H9 (cell line): Measurements from ENCODE around the gene HSPBP1. TPM values are rescaled to one million over a fixed set of nuclear protein-coding genes. Genes with fewer than 3 reads are reported as not detected.

ENCODE experiments used
- DNase-seq: peaks from one replicate; pipeline ENCODE4 v3.0.0-alpha.2; 2017
- H2AFZ ChIP-seq: one replicate; pipeline ENCODE4 v1.6.1; 2013; ENCODE audit warnings: mild to moderate bottlenecking, low read length, control low read depth, moderate library complexity
- H2AK5ac ChIP-seq: 2 replicates; pipeline ENCODE4 v1.6.1; 2013; ENCODE audit warnings: low read length, control low read depth, mixed read lengths; ENCODE audit not compliant: insufficient read length
- H2BK120ac ChIP-seq: one replicate; pipeline ENCODE4 v1.6.1; 2013; ENCODE audit warnings: low read depth, mild to moderate bottlenecking, low read length, control low read depth, inconsistent platforms; ENCODE audit not compliant: poor library complexity, severe bottlenecking
- H2BK12ac ChIP-seq: 2 replicates; pipeline ENCODE4 v1.6.1; 2013; ENCODE audit warnings: low read length, control low read depth, mixed read lengths, low read depth; ENCODE audit not compliant: insufficient read length
- H2BK15ac ChIP-seq: 2 replicates; pipeline ENCODE4 v1.6.1; 2013; ENCODE audit warnings: low read depth, low read length, control low read depth
- H2BK20ac ChIP-seq: one replicate; pipeline ENCODE4 v1.6.1; 2013; ENCODE audit warnings: low read depth, mild to moderate bottlenecking, low read length, control low read depth, inconsistent platforms; ENCODE audit not compliant: poor library complexity, severe bottlenecking
- H2BK5ac ChIP-seq: 2 replicates; pipeline ENCODE4 v1.6.1; 2013; ENCODE audit warnings: low read length, control low read depth, mixed read lengths; ENCODE audit not compliant: insufficient read length
- H3K14ac ChIP-seq: 2 replicates; pipeline ENCODE4 v1.6.1; 2013; ENCODE audit warnings: low read length, control low read depth; ENCODE audit not compliant: insufficient read depth
- H3K18ac ChIP-seq: 2 replicates; pipeline ENCODE4 v1.6.1; 2013; ENCODE audit warnings: low read depth, mild to moderate bottlenecking, mixed read lengths, low read length, control low read depth; ENCODE audit not compliant: insufficient read length
- H3K23ac ChIP-seq: 2 replicates; pipeline ENCODE4 v1.6.1; 2013; ENCODE audit warnings: low read length, control low read depth, mixed read lengths, low read depth; ENCODE audit not compliant: insufficient read length
- H3K23me2 ChIP-seq: 2 replicates; pipeline ENCODE4 v1.6.1; 2013; ENCODE audit warnings: low read depth, mild to moderate bottlenecking, mixed read lengths, low read length, control low read depth; ENCODE audit not compliant: insufficient read length, poor library complexity, severe bottlenecking
- H3K27ac ChIP-seq: 2 replicates; pipeline ENCODE4 v1.5.1; 2013; ENCODE audit warnings: low read length, control low read depth, mixed read lengths, low read depth; ENCODE audit not compliant: insufficient read length
- H3K27me3 ChIP-seq: 2 replicates; pipeline ENCODE4 v1.6.1; 2013; ENCODE audit warnings: low read length, control low read depth, inconsistent platforms; ENCODE audit not compliant: insufficient read depth
- H3K4ac ChIP-seq: 2 replicates; pipeline ENCODE4 v1.6.1; 2013; ENCODE audit warnings: low read depth, mild to moderate bottlenecking, control low read depth, inconsistent platforms, low read length, moderate library complexity
- H3K4me1 ChIP-seq: 2 replicates; pipeline ENCODE4 v1.6.1; 2013; ENCODE audit warnings: low read length, control low read depth, inconsistent platforms; ENCODE audit not compliant: insufficient read depth
- H3K4me2 ChIP-seq: 2 replicates; pipeline ENCODE4 v1.6.1; 2013; ENCODE audit warnings: low read length, control low read depth, mixed read lengths; ENCODE audit not compliant: insufficient read length, insufficient read depth
- H3K56ac ChIP-seq: 2 replicates; pipeline ENCODE4 v1.6.1; 2013; ENCODE audit warnings: low read depth, mild to moderate bottlenecking, mixed read lengths, low read length, control low read depth; ENCODE audit not compliant: insufficient read length
- H3K79me1 ChIP-seq: 2 replicates; pipeline ENCODE4 v1.6.1; 2013; ENCODE audit warnings: low read depth, mild to moderate bottlenecking, moderate library complexity, low read length, control low read depth, inconsistent platforms; ENCODE audit not compliant: insufficient read depth, poor library complexity, severe bottlenecking
- H3K79me2 ChIP-seq: 2 replicates; pipeline ENCODE4 v1.6.1; 2013; ENCODE audit warnings: low read length, control low read depth, inconsistent platforms; ENCODE audit not compliant: insufficient read depth
- H3K9ac ChIP-seq: 2 replicates; pipeline ENCODE4 v1.6.1; 2013; ENCODE audit warnings: low read length, control low read depth, mixed read lengths; ENCODE audit not compliant: insufficient read length; ENCODE audit errors: extremely low read depth
- H3K9me3 ChIP-seq: one replicate; pipeline ENCODE4 v1.6.1; 2013; ENCODE audit warnings: low read depth, low read length, inconsistent platforms; ENCODE audit not compliant: control insufficient read depth
- H3T11ph ChIP-seq: one replicate; pipeline ENCODE4 v1.6.1; 2013; ENCODE audit warnings: mild to moderate bottlenecking, low read length, control low read depth, inconsistent platforms
- H4K20me1 ChIP-seq: one replicate; pipeline ENCODE4 v1.6.1; 2013; ENCODE audit not compliant: control insufficient read depth, insufficient read length, insufficient read depth
- H4K5ac ChIP-seq: 2 replicates; pipeline ENCODE4 v1.6.1; 2013; ENCODE audit warnings: low read depth, mild to moderate bottlenecking, mixed read lengths, low read length, control low read depth; ENCODE audit not compliant: insufficient read length
- H4K8ac ChIP-seq: replicated peaks from 2 replicates; pipeline ENCODE4 v1.6.1; 2013; ENCODE audit warnings: low read length, control low read depth, mixed read lengths, low read depth; ENCODE audit not compliant: insufficient read length
- H4K91ac ChIP-seq: 2 replicates; pipeline ENCODE4 v1.6.1; 2013; ENCODE audit warnings: low read depth, mild to moderate bottlenecking, moderate library complexity, mixed read lengths, low read length, control low read depth; ENCODE audit not compliant: insufficient read length
- H3K27ac Mint-ChIP-seq, 3 experiments: 2 replicates in 2 of 3; 3 replicates in 1 of 3; pipeline ENCODE4 v1.8.0; 2020 to 2021; ENCODE audit warnings: mixed read lengths in 3 of 3, mild to moderate bottlenecking in 1 of 3, moderate library complexity in 1 of 3
- H3K27me3 Mint-ChIP-seq: 2 replicates; pipeline ENCODE4 v1.8.0; 2021; ENCODE audit warnings: low read depth, mild to moderate bottlenecking, moderate library complexity, mixed read lengths
- H3K36me3 Mint-ChIP-seq, 3 experiments: 2 replicates in 2 of 3; 3 replicates in 1 of 3; pipeline ENCODE4 v1.8.0; 2020 to 2021; ENCODE audit warnings: low read depth in 3 of 3, mixed read lengths in 3 of 3; ENCODE audit not compliant: insufficient read depth in 1 of 3
- H3K4me1 Mint-ChIP-seq, 2 experiments: 2 replicates each; pipeline ENCODE4 v1.8.0; 2020; ENCODE audit warnings: mixed read lengths in 2 of 2
- H3K4me3 Mint-ChIP-seq, 2 experiments: 2 replicates in 1 of 2; 3 replicates in 1 of 2; pipeline ENCODE4 v1.8.0; 2020 to 2021; ENCODE audit warnings: mild to moderate bottlenecking in 2 of 2, mixed read lengths in 2 of 2, moderate library complexity in 1 of 2
- H3K9me3 Mint-ChIP-seq, 2 experiments: 2 replicates in 1 of 2; 3 replicates in 1 of 2; pipeline ENCODE4 v1.8.0; 2020; ENCODE audit warnings: mild to moderate bottlenecking in 2 of 2, mixed read lengths in 2 of 2, moderate library complexity in 1 of 2
- CTCF ChIP-seq: fragments of 200-600 bp; sonication (generic); conservative IDR thresholded peaks from 3 replicates; pipeline ENCODE4 v1.8.0; 2021; ENCODE audit warnings: antibody characterized with exemption, mild to moderate bottlenecking
- WGBS: extraction: QIAGEN DNeasy Blood & Tissue Kit; methylation state at CpG from one replicate; pipeline ENCODE4 v1.1.7; 2013; ENCODE audit warnings: missing lambda C conversion rate, low lambda C conversion rate, mixed read lengths; ENCODE audit not compliant: insufficient read length; ENCODE audit errors: extremely low coverage; 5-methylcytosine and 5-hydroxymethylcytosine counted together
- total RNA-seq: library from RNA; stranded (reverse); gene quantifications from 2 replicates; pipeline ENCODE4 v1.2.1, GENCODE V29; 2021

Gene HSPBP1
- total RNA-seq, 1 experiment from 2014 or later, result 47.4 TPM

DNA sequence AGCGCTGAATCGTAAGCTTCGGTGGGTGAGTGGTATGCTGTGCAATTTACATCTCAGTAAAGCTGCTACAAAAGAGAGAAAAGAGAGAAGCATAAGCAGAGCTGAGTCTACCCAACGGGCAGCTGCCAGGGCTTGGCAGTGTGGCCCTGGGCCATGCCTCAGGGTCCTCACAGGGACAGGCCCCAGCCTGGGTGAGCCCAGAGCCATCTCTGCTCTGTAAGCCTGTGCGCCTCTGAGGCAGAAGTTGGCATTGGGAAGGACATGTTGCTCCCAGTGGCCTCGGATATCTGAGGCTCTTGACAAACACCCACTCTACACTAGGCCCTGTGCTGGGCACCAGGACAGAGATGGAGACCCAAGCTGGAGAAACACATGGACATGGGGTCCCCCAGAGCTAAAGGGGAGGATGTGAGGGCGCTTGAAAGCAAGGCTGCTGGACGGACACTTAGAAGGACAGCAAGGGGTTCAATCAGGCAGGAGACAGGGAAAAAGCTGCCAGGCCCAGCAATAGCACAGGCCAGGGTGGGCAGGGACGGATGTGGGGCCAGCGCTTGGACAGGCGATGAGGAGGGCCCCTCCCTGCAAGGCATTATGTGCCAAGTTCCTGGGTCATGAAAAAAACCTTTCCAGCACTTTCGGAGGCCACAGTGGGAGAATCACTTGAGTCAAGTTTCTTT lies 35.8 kb downstream of the HSPBP1 start:
- Histone ChIP-seq H3K23ac (no peak overlapping the region), H4K8ac (no peak overlapping the region), H2BK5ac (no peak overlapping the region), H3K9me3 (no peaks in the 10 kb centered on the region), H3K79me1 (no peaks in the 10 kb centered on the region), H4K20me1 (no peaks in the 10 kb centered on the region), H3K14ac (no peak overlapping the region), H3K4me1 (no peaks in the 10 kb centered on the region), H3K79me2 (peaks cover 2% of the 10 kb centered on the region; the same call in 1 of the 2 replicates), H3K4ac (no peak overlapping the region), H3K9ac (no peak overlapping the region), H2BK15ac (no peak overlapping the region), H3T11ph (no peak overlapping the region), H2BK12ac (no peak overlapping the region), H3K27ac (no peak overlapping the region), H3K27me3 (no peaks in the 10 kb centered on the region), H3K4me2 (no peak overlapping the region), H3K56ac (no peak overlapping the region), H3K18ac (no peak overlapping the region), H3K23me2 (no peaks in the 10 kb centered on the region), H4K5ac (no peak overlapping the region), H2AK5ac (no peak overlapping the region), H2AFZ (no peak overlapping the region), H2BK20ac (no peak overlapping the region), H4K91ac (no peak overlapping the region), H2BK120ac (no peak overlapping the region)
- DNase-seq, result no peak
- H3K4me3 Mint-ChIP-seq, result no peak overlapping the region
- no peak overlapping the region; a peak in 1 of 7 replicates for H3K27ac Mint-ChIP-seq
- no peak for TF ChIP-seq CTCF
- whole genome bisulfite sequencing, result no CpG with 5 or more reads among the region's 12 CpGs
- no peaks in the 10 kb centered on the region for H3K4me1 Mint-ChIP-seq
- peaks cover 15 to 58% (median 56%) of the 10 kb centered on the region in 3 experiments; a peak in 6 of 7 replicates for H3K36me3 Mint-ChIP-seq
- no peaks in the 10 kb centered on the region for H3K9me3 Mint-ChIP-seq
- no peaks in the 10 kb centered on the region for H3K27me3 Mint-ChIP-seq
